ENCODE results near the gene PPP3CB.

GRCh38 chr10:73423309-73423708 is 72.5 kb downstream of the PPP3CB start:
- no peak for TF ChIP-seq CTCF (IDR thresholded peaks at IDR 0.05)
- TF ChIP-seq EZH2 (IDR thresholded peaks at IDR 0.05; ENCODE audit: borderline replicate concordance, insufficient read depth, low read depth, low read length, poor library complexity, severe bottlenecking): no peak

All from B cell (primary cell).